NCI-H1436 (cell line): Measurements from ENCODE around the gene RNF112.
"Not testable (repeated sequence)": the region's sequence is repeated elsewhere in the genome, so short reads cannot be mapped to it uniquely, and the experiment has no call there.

Experiments used
- DNase-seq: peaks from one replicate; lab custom pipeline; 2025; lab: John Stamatoyannopoulos, UW

RNF112 gene

GRCh38 chr17:19448341-19449268 lies 37.6 kb downstream of the RNF112 start:
- no peak for DNase-seq

- DNase-seq, result no peak
These were observed 38.6 kb downstream of the RNF112 start for GRCh38 chr17:19449656-19450055.

- DNase-seq, result no peak
These were observed 42.3 kb downstream of the RNF112 start for GRCh38 chr17:19453296-19453695.

GRCh38 chr17:19454074-19454473 lies 43.0 kb downstream of the RNF112 start:
- no peak for DNase-seq

GRCh38 chr17:19456016-19456927 lies 45.2 kb downstream of the RNF112 start:
- DNase-seq, result no peak

- no peak for DNase-seq
These were observed 46.0 kb downstream of the RNF112 start for GRCh38 chr17:19457046-19457445.

DNA sequence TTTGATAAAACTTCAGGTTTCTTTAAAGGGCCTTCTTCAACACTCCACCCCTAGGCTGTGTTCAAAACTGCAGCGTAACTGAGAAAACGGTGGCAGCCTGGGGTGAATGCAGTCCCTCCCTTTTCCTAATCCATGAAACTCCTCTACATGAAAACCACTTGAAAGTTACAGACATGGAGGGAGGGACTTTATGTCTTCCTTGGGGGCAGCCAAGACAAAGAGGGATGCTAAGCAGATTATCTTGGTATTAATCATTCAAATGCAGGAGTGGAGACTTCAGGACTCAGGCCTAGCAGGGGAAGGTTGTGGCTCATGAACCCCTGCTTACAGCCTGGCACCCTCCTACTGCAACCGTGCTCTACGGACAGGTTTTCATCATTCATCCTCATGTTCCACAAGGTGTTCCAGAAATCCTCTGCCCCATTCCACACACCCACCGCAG lies 46.8 kb downstream of the RNF112 start:
- DNase-seq, result no peak

DNA sequence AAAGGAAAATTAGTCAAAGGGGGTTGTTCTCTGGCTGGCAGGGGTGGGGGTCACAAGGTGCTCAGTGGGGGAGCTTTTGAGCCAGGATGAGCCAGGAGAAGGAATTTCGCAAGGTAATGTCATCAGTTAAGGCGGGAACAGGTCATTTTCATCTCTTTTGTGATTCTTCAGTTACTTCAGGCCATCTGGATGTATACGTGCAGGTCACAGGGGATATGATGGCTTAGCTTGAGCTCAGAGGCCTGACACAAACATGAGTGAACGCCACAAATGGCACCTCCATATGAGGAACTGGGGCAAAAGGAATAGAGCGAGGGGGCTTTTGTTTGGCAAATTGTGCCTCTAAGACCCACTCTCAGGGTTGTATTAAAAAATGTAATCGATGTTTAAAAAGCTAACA lies 47.4 kb downstream of the RNF112 start:
- not testable (repeated sequence) for DNase-seq

- not testable (repeated sequence) for DNase-seq
These were observed 48.1 kb downstream of the RNF112 start for GRCh38 chr17:19459018-19459655.

GRCh38 chr17:19460700-19461099 lies 49.7 kb downstream of the RNF112 start:
- DNase-seq, result no peak

- peak; percentile 84 for DNase-seq
These were observed 50.1 kb downstream of the RNF112 start for GRCh38 chr17:19461116-19461515.

DNA sequence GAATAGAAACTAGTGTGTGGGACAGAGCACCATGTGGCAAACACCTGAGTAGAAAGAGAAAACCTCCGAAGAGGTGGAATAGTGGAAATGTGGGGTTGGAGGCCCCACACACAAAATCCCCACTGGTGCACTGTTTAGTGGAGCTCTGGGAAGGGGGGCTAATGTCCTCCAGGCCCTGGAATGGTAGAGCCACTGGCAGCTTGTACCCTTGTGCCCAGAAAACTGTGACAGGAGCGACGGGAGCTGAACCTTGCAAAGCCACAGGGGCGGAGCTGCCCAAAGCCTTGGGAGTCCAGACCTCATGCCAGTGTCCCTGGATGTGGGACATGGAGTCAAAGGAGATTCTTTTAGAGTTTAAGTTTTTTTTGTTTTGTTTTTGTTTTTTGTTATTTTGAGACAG lies 50.6 kb downstream of the RNF112 start:
- DNase-seq, result no peak

- not testable (repeated sequence) for DNase-seq
These were observed 51.5 kb downstream of the RNF112 start for GRCh38 chr17:19462456-19463035.

DNA sequence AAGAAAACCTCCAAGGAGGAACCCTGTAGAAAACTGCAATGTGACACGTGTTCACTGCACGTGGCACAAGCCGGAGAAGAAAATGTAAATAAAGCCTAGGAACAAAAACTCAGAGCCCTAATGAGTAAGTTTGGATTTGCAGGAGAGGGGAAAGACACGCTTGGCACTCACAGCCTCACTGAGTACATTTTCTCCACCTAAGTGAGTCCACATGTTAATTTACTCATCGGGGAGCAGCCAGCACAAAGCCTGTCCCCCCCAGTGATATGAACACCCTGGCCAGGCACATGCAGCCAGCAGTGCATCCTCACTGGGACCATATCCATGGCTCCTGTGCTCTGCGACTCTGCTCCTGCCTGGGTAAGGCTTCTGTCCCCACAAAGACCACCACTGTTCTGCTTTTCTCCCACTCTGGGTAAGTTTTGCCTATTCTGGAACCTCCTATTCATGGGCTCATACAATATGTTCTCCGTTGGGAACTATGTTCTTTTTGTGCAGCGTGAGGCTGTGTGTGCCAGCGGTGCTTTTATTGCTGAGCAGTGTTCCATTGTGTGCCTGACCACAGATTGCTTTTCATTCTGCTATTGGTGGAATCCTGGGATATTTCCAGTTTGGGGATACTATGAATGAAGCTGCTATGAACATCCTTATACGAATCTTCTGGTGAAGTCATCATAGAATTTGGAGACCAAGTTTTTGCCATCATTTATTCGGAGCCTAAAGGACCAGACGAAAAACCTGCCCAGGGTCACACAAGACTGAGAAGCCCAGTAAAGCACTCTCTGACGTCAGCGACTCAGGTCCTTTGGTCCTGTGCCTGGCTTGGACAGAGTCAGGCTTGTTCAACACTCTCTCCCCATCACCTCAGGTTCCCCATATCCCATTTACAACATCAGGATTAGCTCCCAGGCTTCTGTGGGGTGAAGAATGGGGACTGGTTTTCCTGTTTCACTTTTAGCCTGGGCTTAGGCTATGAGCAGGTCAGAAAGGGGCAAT lies 53.3 kb downstream of the RNF112 start:
- no peak for DNase-seq
